ENCODE results near the gene ATP2C1.

DNA sequence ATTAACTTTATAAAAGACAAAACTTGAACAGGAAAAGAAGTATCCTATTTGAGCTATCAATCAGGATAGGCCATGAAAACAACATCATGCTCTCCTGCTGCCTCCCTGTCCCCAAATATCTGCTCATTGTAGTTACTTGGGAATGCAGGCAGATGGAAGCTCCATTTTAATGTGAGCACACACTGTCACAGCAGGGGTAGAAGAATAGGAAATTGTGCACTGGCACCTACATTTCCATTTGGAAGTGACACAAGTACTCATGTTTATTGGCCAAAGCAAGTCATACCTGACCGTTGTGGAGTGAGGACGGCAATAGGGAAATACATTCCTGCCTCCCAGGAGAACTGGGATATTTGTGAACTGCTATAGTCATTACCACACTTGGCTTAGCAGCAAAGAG is 80.3 kb downstream of the ATP2C1 start:
- TF ChIP-seq, protein P1, sequence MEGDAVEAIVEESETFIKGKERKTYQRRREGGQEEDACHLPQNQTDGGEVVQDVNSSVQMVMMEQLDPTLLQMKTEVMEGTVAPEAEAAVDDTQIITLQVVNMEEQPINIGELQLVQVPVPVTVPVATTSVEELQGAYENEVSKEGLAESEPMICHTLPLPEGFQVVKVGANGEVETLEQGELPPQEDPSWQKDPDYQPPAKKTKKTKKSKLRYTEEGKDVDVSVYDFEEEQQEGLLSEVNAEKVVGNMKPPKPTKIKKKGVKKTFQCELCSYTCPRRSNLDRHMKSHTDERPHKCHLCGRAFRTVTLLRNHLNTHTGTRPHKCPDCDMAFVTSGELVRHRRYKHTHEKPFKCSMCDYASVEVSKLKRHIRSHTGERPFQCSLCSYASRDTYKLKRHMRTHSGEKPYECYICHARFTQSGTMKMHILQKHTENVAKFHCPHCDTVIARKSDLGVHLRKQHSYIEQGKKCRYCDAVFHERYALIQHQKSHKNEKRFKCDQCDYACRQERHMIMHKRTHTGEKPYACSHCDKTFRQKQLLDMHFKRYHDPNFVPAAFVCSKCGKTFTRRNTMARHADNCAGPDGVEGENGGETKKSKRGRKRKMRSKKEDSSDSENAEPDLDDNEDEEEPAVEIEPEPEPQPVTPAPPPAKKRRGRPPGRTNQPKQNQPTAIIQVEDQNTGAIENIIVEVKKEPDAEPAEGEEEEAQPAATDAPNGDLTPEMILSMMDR (IDR thresholded peaks at IDR 0.05; ENCODE audit: poor library complexity), result no peak
- TF ChIP-seq EZH2phosphoT487 (IDR thresholded peaks at IDR 0.05; ENCODE audit: low read depth, severe bottlenecking, unreplicated experiment), result no peak

Measured in hepatocyte (in vitro differentiated cells).